ENCODE results near the gene PHC2.

PHC2 gene

DNA sequence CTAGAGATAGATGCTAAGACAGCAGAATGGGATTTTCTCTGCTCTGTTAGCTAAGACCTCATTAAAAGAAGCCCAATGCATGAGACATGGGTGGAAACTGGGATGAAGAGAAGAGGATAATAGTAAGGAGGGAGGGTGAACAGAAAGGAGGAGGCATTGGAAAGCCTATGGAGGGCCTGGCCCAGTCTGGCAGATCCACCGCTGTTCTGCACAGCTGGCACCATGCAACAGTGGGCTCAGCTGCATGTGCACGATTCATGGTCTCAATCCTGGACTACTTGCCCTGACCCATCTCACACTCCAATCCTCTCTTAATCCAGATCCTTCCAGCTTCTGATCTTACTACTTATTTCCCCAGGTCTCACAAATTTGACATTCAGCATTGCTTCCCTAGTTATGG lies 2.2 kb downstream of the PHC2 start:
- CTCF ChIA-PET, result interaction anchor here (1.5 to 2.3 kb wide), 4 partner anchors 18 to 133 kb away, joined by 3 to 6 read pairs (median 4); no protein-coding TSS in a partner anchor

DNA sequence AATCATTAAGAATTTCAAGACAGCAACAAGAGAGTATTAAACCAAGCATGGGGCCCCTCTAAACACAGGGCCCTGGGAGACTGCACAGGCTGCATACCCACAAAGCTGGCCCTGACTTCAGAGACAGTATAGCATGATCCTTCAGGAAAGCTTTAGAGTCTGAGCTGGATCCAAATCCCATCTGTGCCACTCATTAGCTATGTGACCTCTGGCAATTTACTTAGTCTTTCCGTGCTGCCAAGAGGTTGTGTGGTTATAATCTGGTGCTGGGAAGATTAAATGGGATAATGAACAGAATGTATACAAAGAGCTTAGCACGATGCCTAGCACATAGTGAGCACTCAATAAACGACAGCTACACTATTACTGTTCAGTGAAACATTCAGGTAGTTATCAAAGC lies 4.0 kb downstream of the PHC2 start:
- POLR2A ChIA-PET, result no interaction called here
- CTCF ChIA-PET, result interaction anchor here (1.4 to 2.3 kb wide), 5 partner anchors 13 to 131 kb away, joined by 3 to 6 read pairs (median 4); no protein-coding TSS in a partner anchor

More for the DNA sequence above, 2.2 kb downstream of the PHC2 start:
- TF ChIP-seq, protein P1, sequence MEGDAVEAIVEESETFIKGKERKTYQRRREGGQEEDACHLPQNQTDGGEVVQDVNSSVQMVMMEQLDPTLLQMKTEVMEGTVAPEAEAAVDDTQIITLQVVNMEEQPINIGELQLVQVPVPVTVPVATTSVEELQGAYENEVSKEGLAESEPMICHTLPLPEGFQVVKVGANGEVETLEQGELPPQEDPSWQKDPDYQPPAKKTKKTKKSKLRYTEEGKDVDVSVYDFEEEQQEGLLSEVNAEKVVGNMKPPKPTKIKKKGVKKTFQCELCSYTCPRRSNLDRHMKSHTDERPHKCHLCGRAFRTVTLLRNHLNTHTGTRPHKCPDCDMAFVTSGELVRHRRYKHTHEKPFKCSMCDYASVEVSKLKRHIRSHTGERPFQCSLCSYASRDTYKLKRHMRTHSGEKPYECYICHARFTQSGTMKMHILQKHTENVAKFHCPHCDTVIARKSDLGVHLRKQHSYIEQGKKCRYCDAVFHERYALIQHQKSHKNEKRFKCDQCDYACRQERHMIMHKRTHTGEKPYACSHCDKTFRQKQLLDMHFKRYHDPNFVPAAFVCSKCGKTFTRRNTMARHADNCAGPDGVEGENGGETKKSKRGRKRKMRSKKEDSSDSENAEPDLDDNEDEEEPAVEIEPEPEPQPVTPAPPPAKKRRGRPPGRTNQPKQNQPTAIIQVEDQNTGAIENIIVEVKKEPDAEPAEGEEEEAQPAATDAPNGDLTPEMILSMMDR (IDR thresholded peaks at IDR 0.05; ENCODE audit: control extremely low read depth, extremely low read depth, low read depth, missing control alignments), result no peak
- POLR2A ChIA-PET, result interaction anchor here (0.6 kb wide), 1 partner anchor 34 kb away, joined by 3 read pairs; no protein-coding TSS in a partner anchor
- DNase-seq (ENCODE audit: extremely low spot score), result no peak

DNA sequence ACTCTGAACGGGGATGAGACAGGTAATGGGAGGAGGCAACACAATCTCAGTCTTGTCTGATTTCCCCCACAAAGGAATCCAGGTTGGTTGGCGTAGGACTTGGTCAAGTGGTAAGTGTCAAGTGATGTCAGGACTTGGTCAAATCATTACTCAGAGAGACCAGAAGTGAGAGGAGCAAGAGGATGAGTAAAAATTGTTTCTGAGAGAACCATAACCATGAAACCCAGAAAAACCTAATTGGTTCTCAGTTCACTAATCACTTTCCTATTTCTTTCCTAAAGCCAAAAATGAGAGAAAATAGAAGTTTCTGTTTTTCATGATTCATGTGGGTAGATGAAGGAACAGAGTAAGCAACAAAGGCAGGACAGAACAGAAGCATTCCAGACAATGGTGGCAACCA lies 5.0 kb downstream of the PHC2 start:
- CTCF ChIA-PET, result no interaction called here
- TF ChIP-seq, protein P1 (IDR thresholded peaks at IDR 0.05; ENCODE audit: control extremely low read depth, extremely low read depth, low read depth, missing control alignments), result no peak
- POLR2A ChIA-PET, result no interaction called here
- peak; percentile 31 for DNase-seq (ENCODE audit: extremely low spot score)

More for the DNA sequence above, 4.0 kb downstream of the PHC2 start:
- DNase-seq (ENCODE audit: extremely low spot score), result no peak
- TF ChIP-seq, protein P1 (IDR thresholded peaks at IDR 0.05; ENCODE audit: control extremely low read depth, extremely low read depth, low read depth, missing control alignments), result no peak

DNA sequence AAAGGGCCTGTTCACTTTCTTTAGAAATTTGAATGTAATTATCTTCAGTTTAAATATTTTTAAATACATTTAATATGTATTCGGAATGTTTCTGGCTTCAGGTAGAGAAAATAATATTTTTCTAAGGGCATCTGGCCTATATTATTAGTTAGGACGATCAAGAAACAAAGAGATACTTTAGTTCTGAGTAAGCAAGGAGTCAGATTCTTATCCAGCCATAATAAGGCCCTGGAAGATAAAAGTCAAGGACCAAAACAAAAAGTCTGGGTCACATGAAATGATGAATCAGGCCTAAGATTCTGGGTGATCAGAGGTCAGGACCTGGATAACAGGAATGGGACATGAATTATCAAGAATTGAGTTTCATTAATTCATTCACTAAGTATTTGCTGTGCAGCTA lies 6.3 kb downstream of the PHC2 start:
- POLR2A ChIA-PET, result no interaction called here
- CTCF ChIA-PET, result no interaction called here
- DNase-seq (ENCODE audit: extremely low spot score), result no peak
- TF ChIP-seq, protein P1 (IDR thresholded peaks at IDR 0.05; ENCODE audit: control extremely low read depth, extremely low read depth, low read depth, missing control alignments), result no peak

DNA sequence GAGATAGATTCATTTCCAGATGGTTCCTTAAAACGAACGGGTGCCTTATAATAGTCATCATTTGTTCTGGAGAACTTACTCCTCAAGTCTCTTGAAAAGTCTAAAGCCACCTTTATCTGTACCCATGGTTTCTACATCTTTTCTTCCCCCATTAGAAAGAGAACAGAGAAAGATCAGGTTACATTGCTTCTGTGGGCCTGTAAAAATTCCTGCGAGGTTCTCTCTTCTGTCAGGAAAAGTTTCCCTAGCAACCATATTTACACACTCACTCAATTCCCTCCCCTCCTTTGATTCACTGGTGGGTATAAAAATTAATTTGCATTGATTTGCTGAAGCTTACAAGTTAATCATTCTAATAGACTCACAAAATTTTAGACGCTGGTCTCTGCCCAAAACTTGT lies 6.7 kb downstream of the PHC2 start:
- POLR2A ChIA-PET, result no interaction called here
- CTCF ChIA-PET, result no interaction called here
- DNase-seq (ENCODE audit: extremely low spot score), result no peak

DNA sequence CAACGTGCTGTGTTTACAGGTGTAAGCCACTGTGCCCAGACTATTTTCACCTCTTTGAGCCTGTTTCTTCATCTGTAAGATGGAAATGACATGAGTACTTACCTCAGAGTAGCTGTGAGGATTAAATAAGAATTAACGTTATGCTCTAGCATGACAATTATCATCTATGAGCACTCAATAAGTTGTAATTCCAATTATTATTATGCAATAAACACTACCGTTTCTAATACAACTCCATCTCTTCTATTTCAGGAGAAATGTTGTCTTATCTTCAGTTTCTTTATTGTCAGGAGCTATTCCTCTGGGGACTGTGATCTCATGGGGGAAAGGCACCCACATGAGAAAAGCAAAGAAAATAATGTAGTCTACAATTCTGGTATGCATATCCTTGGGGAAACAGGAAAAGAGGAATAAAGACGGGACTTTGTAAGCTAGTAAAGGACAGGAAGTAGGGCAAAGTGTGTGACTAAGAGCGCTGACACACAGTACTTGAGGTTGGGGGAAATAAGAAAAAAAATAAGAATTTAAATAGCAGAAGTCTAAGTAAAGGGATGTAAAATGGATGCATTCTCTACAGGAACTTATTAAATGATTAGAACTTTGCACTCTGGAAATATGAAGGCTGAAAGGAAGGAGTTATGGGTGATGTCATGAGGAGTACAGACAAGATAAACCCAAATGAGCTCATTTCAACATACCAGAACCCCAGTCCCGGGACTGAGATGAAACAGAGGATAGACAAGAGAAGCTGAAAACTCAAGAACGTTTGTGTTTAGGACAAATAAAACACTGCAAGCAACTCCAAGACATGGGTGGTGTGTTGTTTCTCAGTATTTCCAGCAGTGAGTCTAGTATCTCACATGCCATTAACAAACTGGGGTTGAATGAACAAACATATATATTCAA lies 9.8 kb downstream of the PHC2 start:
- CTCF ChIA-PET, result interaction anchor here (1.1 to 2.1 kb wide), 3 partner anchors 17 to 126 kb away, joined by 3 to 6 read pairs (median 4); no protein-coding TSS in a partner anchor
- POLR2A ChIA-PET, result no interaction called here
- no peak for DNase-seq (ENCODE audit: extremely low spot score)
- TF ChIP-seq, protein P1 (IDR thresholded peaks at IDR 0.05; ENCODE audit: control extremely low read depth, extremely low read depth, low read depth, missing control alignments), result no peak

More for the DNA sequence above, 6.7 kb downstream of the PHC2 start:
- TF ChIP-seq, protein P1 (IDR thresholded peaks at IDR 0.05; ENCODE audit: control extremely low read depth, extremely low read depth, low read depth, missing control alignments), result no peak
